Uterus (tissue), 2 donors: Measurements from ENCODE around the gene EIF2B5.

Source experiments
- CTCF ChIP-seq, 4 experiments: fragments of 200-600 bp in 2 of 4; fragments of 450-650 bp in 2 of 4; sonication (generic) in 2 of 4; IDR thresholded peaks; one replicate each; pipeline ENCODE4 v1.5.1; 2016 to 2019; ENCODE audit warnings: antibody characterized with exemption in 4 of 4, mild to moderate bottlenecking in 2 of 4, moderate library complexity in 1 of 4
- POLR2A ChIP-seq, 2 donors: fragments of 450-650 bp; IDR thresholded peaks; one replicate each; pipeline ENCODE4 v1.6.1; 2016; ENCODE audit warnings: antibody characterized with exemption in 2 of 2, mild to moderate bottlenecking in 1 of 2, moderate library complexity in 1 of 2

- no peak for TF ChIP-seq CTCF (IDR thresholded peaks at IDR 0.05)
- no peak for TF ChIP-seq POLR2A (IDR thresholded peaks at IDR 0.05)
Observed at GRCh38 chr3:184175981-184176376, 40.8 kb downstream of the EIF2B5 start.
